NCI-H1105 treated with DMSO at 0.1 percent for 48 hours (cell line): Measurements from ENCODE around the gene LAMP5.

ENCODE experiments used
- DNase-seq: peaks from one replicate; lab custom pipeline; 2025; lab: John Stamatoyannopoulos, UW

Gene LAMP5

GRCh38 chr20:9543214-9543613 lies 28.8 kb downstream of the LAMP5 start:
- no peak for DNase-seq

- no peak for DNase-seq
Measured at GRCh38 chr20:9550283-9550682, 35.9 kb downstream of the LAMP5 start.

- peak; percentile 94 for DNase-seq
Measured at GRCh38 chr20:9550871-9551270, 36.5 kb downstream of the LAMP5 start.

- no peak for DNase-seq
Measured at GRCh38 chr20:9551808-9552550, 37.6 kb downstream of the LAMP5 start.

- DNase-seq = no peak
Measured at GRCh38 chr20:9555781-9556180, 41.4 kb downstream of the LAMP5 start.

- DNase-seq = no peak
Measured at GRCh38 chr20:9557411-9557810, 43.0 kb downstream of the LAMP5 start.

GRCh38 chr20:9565910-9566550 lies 51.6 kb downstream of the LAMP5 start:
- DNase-seq = no peak

- DNase-seq = no peak
Measured at GRCh38 chr20:9566977-9567376, 52.6 kb downstream of the LAMP5 start.

GRCh38 chr20:9570612-9571011 lies 56.2 kb downstream of the LAMP5 start:
- no peak for DNase-seq

- DNase-seq = no peak
Measured at GRCh38 chr20:9571783-9572182, 57.4 kb downstream of the LAMP5 start.

- no peak for DNase-seq
Measured at GRCh38 chr20:9572670-9573069, 58.3 kb downstream of the LAMP5 start.

GRCh38 chr20:9573335-9574151 lies 59.2 kb downstream of the LAMP5 start:
- peak; percentile 30 for DNase-seq

- DNase-seq = no peak
Measured at GRCh38 chr20:9574181-9574580, 59.8 kb downstream of the LAMP5 start.

- DNase-seq = no peak
Measured at GRCh38 chr20:9574776-9575175, 60.4 kb downstream of the LAMP5 start.

GRCh38 chr20:9575836-9576235 lies 61.4 kb downstream of the LAMP5 start:
- no peak for DNase-seq

- DNase-seq = no peak
Measured at GRCh38 chr20:9576695-9577094, 62.3 kb downstream of the LAMP5 start.

- no peak for DNase-seq
Measured at GRCh38 chr20:9577397-9577796, 63.0 kb downstream of the LAMP5 start.

- no peak for DNase-seq
Measured at GRCh38 chr20:9578594-9578993, 64.2 kb downstream of the LAMP5 start.
